ENCODE measurements around the gene DOK5.
"Not testable (repeated sequence)": the region's sequence is repeated elsewhere in the genome, so short reads cannot be mapped to it uniquely, and the experiment has no call there.

The DOK5 gene

DNA sequence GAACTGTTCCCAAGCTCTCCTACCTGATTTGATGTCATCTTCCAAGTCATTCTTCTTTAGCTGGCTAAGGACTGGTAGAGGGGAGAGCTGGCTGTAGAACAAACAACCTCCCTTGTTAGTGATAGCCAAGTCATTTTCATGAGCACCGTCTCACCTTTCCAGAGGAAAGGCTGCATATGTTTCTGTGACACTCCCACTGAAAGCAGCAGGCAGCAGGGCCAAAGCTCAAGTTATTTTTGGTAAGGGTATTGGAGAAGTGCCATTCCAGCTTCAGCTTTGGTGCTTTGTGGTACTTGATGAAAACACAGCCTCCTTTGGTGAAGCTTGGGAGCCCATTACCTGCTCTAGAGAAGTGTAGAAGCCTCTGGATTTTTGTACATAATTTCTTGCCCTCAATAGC, 5.4 kb upstream of the DOK5 start:
- no peak overlapping the region for H3K4me3 ChIP-seq (ENCODE audit: low read depth, low read length)

DNA sequence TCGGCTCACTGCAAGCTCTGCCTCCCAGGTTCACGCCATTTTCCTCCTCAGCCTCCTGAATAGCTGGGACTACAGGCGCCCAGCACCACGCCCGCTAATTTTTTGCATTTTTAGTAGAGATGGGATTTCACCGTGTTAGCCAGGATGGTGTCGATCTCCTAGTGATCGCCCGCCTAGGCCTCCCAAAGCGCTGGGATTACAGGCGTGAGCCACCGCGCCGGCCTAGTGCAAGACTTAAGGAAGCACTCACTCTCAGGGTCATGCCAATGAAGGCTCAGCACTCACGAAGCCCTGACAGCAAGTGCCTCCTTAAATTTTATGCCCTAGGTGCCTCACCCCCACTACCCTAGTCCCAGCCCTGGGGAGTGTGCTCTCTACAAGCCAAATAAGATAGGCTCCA, 4.7 kb upstream of the DOK5 start:
- H3K4me3 ChIP-seq (ENCODE audit: low read depth, low read length) = no peak overlapping the region

DNA sequence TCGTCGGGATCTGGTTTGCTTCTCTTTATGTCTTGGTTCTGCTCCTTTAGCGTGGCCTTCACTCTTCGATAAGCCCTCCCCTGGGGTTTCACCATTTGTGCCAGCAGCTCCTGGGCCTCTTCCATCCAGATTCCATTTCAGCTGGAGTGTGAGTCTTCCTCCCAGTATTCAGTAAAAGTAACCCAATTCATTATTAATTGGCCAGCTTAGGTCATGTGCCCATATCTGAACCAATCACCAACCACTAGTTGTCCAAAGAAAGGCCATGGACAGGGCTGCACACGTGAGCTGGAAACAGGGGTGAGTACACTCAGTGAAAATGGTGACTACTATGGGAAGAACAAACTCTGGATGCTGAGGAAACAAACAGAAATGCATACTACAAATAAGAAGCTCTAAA, 2.8 kb upstream of the DOK5 start:
- H3K4me3 ChIP-seq (ENCODE audit: low read depth, low read length) = no peak overlapping the region

DNA sequence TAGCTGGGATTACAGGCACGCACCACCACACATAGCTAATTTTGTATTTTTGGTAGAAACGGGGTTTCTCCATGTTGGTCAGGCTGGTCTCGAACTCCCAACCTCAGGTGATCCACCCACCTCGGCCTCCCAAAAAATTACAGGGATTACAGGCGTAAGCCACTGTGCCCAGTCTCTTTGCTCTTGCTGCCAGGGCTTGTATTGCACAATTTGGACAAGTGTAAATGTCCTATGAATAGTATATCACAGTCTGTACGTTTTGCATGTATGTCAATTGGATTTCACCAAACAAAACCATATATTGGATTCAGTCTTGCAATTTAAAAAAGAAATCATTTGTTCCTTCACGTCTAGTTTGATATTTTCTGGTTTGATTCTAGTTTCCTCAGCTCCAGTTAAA, 2.1 kb upstream of the DOK5 start:
- no peak overlapping the region for H3K4me3 ChIP-seq (ENCODE audit: low read depth, low read length)

DNA sequence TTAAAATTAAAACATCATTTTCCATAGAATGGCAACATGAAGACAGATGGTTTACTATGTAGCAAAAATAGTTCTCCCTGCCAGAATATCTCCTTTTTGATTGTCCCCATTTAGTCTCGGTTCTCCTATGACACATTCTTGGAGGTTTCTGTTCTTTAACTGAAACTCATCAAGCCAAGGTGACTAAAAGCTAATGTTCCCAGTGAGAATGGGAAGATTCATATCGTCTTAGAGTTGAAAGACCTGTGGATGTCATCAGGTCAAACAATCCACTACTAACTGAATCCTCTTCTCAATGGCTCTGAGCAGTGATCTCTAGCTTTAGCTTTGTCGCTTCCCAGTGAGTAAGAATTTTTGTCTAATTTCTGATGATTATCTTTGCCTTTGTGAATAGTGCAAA, 1.3 kb upstream of the DOK5 start:
- H3K4me3 ChIP-seq (ENCODE audit: low read depth, low read length) = no peak overlapping the region

DNA sequence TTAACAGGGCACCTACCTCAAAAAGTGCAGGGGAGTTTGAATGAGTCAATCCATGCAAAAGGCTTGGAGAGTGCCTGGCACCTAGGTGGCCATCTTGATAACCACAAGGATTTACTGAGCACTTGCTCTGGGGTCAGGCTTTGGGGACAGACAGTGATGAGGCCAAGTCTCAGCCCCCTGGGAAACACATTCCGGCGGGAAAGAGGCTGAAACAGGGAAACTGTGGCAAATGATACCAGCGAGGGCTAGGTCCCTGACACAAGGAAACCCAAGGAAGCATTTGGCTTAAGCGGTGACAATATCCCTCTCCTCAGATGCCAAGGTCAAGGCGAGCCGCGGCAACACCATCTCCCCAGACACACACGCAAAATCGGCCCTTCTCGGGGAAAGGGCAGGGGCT, 527 bp upstream of the DOK5 start:
- H3K4me3 ChIP-seq (ENCODE audit: low read depth, low read length) = peak overlapping the region; percentile 13

DNA sequence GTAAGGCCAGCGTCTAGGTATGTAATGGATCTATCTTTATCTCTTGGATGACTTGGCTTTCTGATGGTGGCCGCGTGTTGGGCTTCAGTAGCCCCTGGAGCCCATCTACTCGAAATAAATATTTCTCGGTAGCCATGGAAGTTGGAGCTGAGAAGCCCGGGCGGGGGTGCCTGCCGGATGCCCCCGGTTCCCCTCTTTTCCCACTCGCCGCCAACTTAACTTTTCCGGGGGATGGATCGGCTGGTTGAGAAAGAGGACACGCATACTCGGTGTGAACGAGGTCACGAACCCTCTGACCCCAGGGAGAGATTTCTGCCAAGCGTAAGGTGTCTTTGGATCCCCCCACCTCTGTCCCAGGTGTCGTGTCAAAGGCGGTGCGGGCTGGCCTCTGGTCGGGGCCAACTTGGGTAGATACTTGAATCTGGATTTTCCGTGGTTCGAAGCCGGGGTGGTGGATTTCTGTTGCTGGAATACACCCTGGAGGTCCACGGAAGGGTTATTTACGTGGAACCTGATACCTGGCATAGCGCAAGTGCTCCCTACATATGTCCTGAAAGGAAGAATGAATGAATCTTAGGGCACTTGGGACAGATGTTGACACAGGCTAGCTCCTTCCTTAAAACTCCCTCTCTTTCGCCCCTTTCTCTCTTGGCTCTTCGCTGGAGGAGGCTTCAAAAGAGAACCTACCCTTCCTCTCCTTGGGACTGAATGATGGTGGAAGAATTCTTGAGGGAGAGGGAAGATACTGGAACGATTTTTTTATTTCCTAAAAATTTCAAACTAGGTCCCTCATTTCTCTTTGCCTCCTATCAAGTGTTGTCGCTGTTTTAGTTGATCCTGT, 996 bp downstream of the DOK5 start:
- H3K4me3 ChIP-seq (ENCODE audit: low read depth, low read length) = peak overlapping the region; percentile 80

DNA sequence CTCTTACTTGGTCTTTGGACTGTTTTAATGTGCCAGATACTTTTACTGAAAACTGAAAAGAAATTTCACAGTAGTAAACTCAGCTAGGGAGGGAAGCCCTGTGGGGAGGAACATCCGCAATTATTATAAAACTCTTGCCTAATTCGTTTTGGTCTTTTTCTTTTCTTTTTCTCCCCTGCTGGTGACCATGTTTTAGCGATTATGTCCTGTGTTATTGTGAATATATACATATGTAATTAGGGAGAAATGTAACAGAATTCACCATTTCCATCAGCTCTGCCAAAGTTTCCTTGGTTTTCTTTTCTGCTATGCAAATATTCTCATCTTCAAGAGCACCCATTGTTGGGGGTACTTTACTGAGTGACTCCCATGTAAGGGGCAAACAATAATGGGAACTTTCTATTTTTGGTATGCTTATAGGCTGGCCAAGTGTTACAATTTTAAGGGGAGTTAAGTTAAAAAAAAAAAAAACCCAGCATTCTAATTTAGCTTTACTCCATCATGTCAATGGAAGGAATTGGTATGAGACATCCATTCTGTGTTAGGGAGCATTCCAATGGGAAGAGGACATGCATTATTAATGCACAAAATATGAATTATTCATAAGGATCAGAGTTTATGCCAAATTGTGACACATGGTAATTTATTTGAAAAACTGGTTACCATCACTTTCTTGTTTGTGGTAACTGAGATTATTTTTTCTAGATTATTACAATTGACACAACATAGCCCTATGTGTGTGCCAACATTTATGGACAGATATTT, 2.0 kb downstream of the DOK5 start:
- no peak overlapping the region for H3K4me3 ChIP-seq (ENCODE audit: low read depth, low read length)

DNA sequence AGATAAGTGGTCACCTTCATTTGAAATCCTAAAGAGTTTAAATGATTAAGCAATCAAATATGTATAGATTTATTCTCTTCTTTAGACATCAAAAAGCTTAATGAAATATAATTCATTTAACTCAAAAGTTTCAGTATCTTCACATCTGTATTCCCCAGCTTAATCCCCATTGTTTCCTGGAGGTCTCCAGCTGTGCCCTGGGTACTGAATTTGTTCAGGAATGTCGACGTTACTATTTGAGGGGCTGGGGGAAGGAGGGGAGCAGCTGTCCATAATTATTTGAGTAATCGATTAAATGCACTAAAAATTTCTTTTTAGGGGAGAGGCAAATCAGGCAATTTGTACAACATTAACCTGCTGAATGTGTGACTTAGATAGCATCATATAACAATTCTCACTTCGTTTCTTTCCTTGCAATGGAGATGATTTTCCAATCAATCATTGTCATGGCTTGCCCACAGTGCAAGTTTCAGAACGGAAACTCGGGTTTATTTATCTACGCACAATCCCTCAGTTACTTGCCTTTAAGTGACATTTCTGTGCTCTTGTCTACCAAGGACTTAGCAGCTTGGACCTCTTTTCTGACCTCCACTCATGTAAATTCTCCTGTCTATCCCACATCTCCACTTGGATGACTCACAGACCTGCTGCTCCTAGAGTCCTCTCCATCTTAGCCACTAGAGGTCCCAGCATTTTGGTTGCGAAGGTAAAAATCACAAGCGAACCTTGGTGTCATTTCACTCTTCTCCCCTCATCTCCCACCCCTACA, 3.9 kb downstream of the DOK5 start:
- H3K4me3 ChIP-seq (ENCODE audit: low read depth, low read length) = no peak overlapping the region

DNA sequence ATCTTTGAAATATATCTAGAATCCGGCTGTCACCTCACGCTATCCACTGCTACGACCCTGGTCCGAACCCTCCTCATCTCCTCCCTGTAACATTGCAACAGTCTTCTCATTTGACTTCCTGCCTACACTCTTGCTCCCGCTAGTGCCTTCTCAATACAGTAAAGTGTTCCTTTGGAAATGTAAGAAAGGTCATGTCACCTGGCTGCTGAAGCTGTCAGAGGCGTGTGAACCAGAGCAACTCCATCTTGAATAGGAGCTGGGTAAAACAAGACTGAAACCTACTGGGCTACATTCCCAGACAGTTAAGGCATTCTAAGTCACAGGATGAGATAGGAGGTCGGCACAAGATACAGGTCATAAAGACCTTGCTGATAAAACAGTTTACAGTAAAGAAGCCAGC, 4.5 kb downstream of the DOK5 start:
- not testable (repeated sequence) for H3K4me3 ChIP-seq (ENCODE audit: low read depth, low read length)

DNA sequence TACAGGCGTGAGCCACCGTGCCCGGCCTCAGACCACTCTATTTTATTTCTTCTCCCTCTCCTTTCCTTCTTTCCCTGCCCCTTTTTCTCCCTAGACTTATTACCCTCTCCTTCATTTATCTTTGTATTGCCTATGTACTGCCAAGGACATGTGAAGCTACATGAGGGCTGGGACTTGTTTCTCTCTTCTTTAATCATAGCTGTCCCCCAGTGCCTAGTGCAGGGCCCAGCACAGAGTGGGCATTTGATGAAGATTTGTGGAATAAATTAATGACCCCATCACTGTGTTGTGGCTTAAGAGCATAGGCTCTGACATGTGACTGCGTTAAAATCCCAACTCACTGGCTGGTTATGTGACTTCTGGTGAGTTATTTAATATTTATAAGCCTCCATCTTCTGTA, 6.0 kb downstream of the DOK5 start:
- H3K4me3 ChIP-seq (ENCODE audit: low read depth, low read length) = no peak overlapping the region

DNA sequence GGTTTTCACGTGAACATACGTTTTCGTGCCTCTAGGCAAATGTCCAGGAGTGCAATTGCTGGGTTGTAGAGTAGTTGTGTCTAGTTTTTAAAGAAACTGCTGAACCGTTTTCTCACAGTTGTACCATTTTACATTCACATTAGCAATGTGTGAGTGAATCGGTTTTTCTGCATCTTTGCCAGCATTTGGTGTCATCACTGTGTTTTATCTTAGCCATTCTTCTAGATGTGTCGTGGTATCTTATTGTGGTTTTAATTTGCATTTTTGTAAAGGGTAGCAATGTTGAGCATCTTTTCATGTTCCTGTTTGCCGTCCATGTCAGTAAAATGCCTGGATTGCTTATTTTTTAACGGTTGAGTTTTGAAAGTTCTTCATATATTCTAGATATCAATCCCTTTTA, 10.2 kb downstream of the DOK5 start:
- no peak overlapping the region for H3K4me3 ChIP-seq (ENCODE audit: low read depth, low read length)

DNA sequence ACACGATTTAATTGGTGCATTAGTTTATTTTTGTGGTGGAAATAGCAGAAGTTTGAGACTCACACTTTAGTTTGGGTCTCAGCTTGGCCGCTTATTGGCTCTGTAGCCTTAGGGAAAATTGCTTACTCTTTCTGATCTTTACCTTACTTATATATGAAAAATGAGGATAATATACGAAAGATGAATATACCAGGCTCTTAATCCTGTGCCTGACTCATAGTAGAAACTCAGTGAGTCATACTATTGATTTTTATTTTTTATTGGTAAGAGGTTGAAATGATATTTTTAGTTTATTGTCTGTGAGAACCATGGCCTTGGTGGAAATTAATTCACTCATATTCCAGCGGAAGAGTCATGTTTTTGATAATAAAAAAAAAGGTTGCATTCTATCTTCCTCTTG, 11.2 kb downstream of the DOK5 start:
- no peak overlapping the region for H3K4me3 ChIP-seq (ENCODE audit: low read depth, low read length)

DNA sequence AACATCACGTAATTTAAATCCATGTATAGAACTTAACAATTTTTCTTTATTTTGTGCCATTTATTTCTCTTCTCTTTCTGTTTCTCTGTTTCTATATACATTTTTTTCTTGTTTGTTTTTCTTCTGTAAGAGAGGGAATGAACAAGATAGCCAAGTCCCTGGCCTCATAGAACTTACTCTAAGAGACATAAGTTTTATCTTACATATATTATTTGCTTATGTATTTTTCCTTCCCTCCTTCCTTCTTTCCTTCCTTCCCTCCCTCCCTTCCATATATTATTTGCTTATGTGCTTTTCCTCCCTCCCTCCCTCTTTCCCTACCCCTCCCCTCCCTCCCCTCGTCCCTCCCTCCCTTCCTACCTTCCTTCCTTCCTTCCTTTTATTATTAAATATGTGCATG, 13.0 kb downstream of the DOK5 start:
- no peak overlapping the region for H3K4me3 ChIP-seq (ENCODE audit: low read depth, low read length)

DNA sequence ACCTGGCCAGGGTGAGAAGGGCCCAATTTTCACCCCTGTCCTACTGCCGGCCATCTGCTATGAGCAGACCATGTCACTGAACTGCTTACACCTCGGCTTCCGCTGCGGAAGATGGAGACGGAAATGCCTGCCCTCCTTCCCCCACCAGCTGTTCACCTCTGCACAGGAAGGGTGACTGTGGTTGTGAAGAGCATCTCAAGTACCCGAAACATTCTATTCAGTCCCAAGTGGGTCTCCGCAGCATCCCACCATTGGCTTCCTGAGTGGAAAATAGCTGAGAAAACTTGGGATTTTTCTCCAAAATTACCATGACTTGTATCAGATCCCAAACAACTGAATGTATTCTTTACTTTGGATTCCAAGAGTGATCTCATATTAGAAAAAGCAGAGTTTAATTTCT, 16.1 kb downstream of the DOK5 start:
- H3K4me3 ChIP-seq (ENCODE audit: low read depth, low read length) = no peak overlapping the region

DNA sequence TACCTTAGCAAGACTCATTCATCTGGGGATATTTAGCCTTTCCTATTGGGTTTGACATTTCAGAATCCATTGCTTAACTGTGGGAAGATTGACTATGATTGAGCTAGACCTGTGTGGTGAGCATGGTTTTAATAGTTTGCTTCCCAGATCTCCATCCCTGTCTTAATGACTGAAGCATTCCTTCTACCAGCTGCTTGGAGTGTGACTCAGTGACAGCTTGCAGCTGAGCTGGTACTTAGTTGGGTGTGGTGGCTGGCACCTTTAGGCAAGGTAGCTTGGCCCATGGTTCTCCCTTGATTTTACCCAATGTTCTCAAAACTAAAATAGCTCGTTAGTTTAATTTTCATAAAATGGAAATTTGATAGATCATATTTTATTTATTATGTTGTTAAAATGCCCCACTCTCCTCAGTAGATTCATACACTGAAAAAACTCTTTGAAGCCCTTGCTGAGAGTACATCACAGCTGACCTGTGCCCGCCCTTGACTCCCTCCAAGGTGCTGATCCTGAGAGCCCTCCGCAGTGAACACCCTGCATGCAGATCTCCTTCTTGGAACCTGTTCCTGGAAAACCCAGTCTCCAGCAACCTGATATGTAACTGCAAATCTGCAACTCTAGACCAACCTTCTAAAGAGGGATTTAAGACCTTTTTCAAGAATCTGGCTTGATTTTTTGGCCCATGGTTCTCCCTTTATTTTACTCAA, 19.1 kb downstream of the DOK5 start:
- H3K4me3 ChIP-seq (ENCODE audit: low read depth, low read length) = no peak overlapping the region

DNA sequence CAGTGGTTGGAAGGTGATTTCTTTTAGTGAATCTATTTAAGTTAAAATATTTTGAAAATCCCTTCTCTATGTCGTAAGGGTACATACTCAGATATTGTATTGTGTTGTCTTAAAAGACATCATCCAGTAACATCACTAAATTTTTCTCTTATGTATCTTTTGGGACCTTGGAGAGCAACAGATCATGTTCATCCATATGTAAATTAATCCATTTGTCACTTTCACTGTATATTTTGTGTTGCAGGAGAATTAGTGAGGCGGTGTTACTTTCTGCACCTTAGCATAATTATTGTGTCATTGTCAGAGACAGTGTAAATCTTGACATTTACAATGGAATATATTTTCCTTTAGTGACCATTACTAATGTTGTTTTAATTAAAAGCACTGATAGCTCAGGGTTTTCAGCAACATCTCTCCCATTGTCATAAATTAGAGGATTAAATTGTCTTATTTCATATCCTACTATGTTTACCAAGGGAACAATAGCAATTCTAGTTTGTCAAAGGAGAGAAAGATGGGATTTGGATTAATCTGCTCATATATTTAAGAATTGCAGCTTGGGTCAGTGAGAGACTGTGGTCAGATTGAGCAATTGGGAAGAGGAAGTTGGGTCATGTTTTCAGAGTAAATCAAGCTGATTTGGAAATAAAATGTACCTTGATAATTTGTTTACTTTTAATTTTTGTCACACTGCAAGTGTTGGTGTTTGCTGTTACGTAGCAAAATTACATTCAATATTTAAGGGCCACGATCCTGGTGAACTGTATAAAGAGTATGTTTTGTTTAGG, 22.7 kb downstream of the DOK5 start:
- no peak overlapping the region for H3K4me3 ChIP-seq (ENCODE audit: low read depth, low read length)

DNA sequence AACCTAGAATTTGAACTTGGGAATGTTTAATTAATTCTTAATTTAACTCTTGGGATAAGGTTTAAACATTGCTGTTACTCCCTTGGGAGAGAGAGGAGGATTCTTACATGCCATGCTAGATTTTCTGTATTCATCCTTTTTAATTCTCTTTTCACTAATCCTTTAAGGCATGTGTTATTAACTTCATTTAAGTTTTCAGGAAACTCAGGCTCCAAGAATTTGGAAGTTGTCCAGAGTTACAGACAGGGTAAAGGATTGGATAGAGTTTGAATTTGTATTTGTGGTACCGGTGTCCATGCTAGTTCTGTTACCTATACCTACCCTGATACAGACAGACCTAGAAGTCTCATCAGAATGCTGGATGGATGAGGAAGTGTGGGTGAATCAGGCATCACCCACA, 23.7 kb downstream of the DOK5 start:
- H3K4me3 ChIP-seq (ENCODE audit: low read depth, low read length) = no peak overlapping the region

DNA sequence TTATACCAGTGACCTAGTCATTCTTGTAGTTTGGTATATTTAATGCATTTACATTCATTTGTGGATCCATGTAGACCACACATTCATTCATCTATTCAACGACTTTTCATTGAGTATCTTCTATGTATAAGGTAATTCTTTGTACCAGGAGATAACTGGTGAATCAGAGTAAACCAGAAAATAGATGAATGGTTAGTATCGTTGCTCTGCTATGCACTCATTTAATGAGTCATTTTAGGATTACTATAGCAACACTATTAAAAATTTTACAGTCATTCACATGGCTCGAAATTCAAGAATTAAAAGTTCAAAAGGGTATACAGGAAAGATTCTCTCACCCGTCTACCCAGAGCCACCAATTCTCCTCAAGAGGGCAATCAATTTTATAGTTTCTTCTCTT, 26.8 kb downstream of the DOK5 start:
- H3K4me3 ChIP-seq (ENCODE audit: low read depth, low read length) = no peak overlapping the region

DNA sequence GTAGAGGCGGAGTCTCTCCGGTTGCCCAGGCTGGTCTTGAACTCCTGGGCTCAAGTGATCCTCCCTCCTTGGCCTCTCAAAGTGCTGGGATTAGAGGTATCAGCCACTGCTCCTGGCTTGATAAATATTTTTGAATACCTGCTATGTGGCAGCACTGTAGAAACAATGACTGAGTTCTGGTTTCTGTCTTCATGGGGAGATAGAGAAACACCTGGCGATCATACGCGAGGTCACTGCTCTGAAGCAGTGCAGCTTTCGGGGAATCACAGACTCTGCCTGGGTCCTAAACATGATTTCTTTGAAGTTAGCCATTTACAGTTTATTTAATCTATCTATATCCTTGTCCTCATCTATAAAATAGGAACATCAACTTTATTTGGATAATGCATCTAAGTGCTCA, 31.2 kb downstream of the DOK5 start:
- H3K4me3 ChIP-seq (ENCODE audit: low read depth, low read length) = no peak overlapping the region

Data from iPS-11a (cell line).